Epithelial cell of proximal tubule (primary cell): ENCODE results near the gene CCDC159. TPM values are rescaled to one million over a fixed set of nuclear protein-coding genes. Genes with fewer than 3 reads are reported as not detected.

Experiments used
- DNase-seq: peaks from one replicate; pipeline ENCODE4 v3.0.0-alpha.2; 2011; ENCODE audit warnings: low read depth
- H3K4me3 ChIP-seq: 2 replicates; pipeline ENCODE4 v1.5.1; 2011; ENCODE audit warnings: low read depth, mild to moderate bottlenecking, low read length
- total RNA-seq: library from RNA; depleted of rRNA; stranded (reverse); fragments of >200 nt; gene quantifications from 2 replicates; pipeline ENCODE4 v1.2.3, GENCODE V29; 2015
- TF ChIP-seq, protein P1 (sequence below): conservative IDR thresholded peaks from 2 replicates; pipeline ENCODE4 v1.5.1; 2012; ENCODE audit warnings: low read depth, mild to moderate bottlenecking, low read length

Gene CCDC159
- total RNA-seq, 1 donor from 2014 or later, result 7.8 TPM

DNA sequence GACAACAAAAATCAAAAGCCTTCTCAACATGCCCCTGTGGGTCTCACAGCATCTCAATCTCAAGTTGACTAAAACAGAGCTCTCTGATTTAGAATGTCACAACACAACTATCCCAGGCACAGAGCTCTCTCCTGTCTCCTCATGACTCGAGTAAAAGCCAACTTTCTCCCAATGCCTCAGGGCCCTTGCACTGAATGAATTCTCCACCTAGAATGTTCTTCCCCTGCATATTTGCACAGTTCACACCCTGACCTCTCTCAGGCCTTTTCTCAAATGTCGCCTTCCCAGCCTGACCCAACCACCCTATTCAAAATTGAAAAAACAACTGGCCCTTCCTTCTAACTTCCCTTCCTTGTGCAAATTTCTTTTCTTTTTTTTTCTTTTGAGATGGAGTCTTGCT is 24.4 kb downstream of the CCDC159 start:
- DNase-seq, result no peak
- TF ChIP-seq, protein P1, sequence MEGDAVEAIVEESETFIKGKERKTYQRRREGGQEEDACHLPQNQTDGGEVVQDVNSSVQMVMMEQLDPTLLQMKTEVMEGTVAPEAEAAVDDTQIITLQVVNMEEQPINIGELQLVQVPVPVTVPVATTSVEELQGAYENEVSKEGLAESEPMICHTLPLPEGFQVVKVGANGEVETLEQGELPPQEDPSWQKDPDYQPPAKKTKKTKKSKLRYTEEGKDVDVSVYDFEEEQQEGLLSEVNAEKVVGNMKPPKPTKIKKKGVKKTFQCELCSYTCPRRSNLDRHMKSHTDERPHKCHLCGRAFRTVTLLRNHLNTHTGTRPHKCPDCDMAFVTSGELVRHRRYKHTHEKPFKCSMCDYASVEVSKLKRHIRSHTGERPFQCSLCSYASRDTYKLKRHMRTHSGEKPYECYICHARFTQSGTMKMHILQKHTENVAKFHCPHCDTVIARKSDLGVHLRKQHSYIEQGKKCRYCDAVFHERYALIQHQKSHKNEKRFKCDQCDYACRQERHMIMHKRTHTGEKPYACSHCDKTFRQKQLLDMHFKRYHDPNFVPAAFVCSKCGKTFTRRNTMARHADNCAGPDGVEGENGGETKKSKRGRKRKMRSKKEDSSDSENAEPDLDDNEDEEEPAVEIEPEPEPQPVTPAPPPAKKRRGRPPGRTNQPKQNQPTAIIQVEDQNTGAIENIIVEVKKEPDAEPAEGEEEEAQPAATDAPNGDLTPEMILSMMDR, result no peak
- no peak overlapping the region for H3K4me3 ChIP-seq

DNA sequence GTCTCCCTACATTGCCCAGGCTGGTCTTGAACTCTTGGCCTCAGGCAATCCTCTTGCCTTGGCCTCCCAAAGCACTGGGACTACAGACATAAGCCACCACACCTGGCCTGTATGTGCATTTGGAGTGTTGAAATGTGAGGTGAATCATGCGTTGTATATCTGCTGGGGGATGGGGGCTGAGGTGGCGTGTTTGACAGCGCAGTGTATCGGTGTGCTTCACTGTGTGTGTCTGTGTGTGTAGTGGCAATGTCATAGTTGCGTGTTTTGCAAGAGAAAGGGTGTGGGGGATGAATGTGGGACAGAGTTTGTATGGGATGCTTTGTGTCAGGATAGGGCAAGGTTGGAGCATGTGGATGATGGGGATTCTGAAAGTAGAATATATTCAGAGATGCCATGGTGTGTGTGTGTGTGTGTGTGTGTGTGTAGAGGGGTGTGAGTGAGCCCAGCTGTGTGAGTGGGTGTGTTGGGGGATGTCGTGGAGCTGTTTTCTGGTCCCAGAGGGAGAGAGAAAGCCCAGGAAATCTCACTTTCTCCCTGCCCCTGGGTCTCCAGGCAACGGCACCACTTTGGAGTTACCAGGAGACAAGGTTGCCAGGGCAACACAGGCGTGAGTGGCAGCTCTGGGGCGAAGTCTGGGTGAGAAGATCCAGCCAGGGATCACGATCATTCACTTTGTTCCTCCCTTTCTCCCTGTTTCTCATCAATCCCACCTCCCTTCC is 27.0 kb downstream of the CCDC159 start:
- TF ChIP-seq, protein P1, result no peak
- H3K4me3 ChIP-seq, result no peak overlapping the region
- DNase-seq, result no peak

DNA sequence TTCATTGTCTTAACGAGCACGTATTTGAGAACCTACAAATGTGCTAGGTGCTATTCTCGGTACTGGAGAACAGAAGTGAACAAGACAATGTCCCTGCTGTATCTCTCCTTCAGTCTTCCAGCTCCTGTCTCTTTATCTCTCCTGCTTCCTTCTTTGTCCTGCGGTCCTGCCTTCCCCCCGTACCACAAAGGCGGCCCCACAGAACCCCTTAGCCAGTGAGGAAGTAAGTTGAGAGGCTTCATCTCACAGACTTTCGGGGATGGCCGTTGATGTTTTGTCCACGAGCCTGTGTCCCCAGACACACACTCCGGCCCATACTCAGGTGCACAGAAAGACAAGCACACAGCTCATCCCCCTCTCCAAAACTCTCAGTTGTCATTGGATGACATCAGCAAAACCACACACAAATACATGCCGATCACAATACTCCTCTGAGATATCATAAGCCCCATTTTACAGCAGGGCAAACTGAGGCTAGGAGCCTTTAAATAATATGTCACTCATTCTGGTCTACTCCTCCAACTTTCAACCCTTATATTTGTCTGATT is 27.6 kb downstream of the CCDC159 start:
- H3K4me3 ChIP-seq, result peak overlapping the region; percentile 82
- DNase-seq, result no peak
- TF ChIP-seq, protein P1, result no peak

DNA sequence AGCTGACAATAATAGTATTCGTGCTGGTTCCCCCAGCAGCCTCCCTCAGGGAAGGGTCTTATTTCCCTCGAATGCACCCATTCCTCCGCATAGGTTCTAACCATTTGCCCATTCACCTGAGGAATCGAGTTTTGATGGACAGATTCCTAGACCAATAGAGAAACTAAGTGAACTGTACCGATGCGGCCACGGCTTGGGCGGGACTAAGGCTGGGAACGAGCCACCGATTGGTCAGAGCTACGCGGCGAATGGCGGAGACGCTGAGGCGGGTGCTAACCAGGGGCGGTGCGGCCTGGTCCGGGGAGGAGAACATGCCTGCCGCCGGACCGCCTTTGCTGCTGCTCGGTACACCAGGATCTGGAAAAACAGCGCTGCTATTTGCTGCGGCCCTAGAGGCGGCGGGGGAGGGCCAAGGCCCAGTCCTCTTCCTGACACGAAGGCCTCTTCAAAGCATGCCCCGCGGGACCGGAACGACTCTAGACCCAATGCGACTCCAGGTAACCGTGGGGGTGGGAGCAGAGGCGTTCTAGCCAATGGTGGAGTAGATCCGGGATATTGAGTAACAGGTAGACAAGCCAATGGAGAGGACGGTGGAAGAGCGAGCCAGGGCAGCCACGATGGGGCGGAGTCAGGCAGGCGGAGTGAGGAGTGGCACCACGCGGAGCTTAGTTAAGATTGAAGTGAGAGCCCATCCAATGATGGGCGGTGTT is 28.3 kb downstream of the CCDC159 start, which contains the start of gene SWSAP1:
Gene SWSAP1 (plus strand): TSS at position 234 of the 710 bp plus-strand sequence. CDS start 15 bp downstream, at position 249.
- TF ChIP-seq, protein P1, result no peak
- DNase-seq, result peak; percentile 94
- H3K4me3 ChIP-seq, result peak within 1 kb of the TSS; percentile 82

DNA sequence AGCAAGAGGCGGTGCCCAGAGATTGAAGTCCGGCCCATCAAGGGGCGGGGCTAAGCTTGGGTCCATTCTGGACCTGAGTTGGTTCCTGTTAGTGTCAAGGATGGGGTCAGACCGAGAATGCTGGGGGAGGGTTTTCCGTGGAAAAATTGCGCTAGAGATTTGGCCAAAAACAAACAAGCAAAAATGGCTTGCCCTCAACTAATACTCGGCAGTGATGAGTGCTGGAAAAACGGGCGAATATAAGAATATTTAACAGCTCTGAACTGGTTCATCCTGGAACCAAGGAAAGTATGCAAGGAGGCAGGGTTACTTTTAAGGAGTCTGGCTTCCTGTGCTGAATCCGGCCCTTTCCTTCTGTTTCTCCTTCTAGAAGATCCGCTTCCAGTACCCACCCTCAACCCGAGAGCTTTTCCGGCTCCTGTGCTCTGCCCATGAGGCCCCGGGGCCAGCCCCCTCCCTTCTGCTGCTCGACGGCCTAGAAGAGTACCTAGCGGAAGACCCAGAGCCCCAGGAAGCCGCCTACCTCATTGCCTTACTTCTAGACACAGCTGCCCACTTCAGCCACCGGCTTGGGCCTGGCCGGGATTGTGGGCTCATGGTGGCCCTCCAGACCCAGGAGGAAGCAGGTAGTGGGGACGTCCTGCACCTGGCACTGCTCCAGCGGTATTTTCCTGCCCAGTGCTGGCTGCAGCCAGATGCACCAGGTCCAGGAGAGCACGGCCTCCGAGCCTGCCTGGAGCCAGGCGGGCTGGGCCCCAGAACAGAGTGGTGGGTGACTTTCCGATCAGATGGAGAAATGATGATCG is 29.0 kb downstream of the CCDC159 start:
- TF ChIP-seq, protein P1, result no peak
- peak overlapping the region; percentile 82 for H3K4me3 ChIP-seq
- no peak for DNase-seq

DNA sequence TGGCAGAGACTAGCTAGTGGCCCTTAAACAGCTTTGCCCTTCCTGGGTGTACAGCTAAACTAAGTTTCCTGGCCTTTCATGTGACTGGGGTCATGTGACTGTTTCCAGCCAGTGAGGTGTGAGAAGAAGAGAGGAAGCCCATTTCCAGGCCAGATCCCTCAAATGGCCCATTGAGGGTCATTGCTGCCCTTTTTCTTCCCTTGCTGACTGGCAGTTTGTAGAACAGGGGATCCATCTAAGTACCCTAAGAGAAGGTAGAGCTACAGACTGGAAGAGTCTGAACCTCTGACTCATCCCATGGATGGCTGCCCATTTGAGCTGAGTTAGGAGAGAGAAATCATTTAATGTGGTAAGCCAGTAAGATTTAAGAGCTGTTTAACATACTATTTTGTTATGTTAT is 30.9 kb downstream of the CCDC159 start:
- peak; percentile 68 for DNase-seq

More for the DNA sequence above, 30.9 kb downstream of the CCDC159 start:
- TF ChIP-seq, protein P1, result no peak
- H3K4me3 ChIP-seq, result no peak overlapping the region
